ENCODE measurements around the gene ID3. TPM values are rescaled to one million over a fixed set of nuclear protein-coding genes. Genes with fewer than 3 reads are reported as not detected.

Gene ID3
- total and polyA plus RNA-seq, 9 of the 15 experiments (the other 6 are each of a cell fraction or from before 2014, with no cell fraction given): 6.8 to 59.8 (median 23.5) TPM

DNA sequence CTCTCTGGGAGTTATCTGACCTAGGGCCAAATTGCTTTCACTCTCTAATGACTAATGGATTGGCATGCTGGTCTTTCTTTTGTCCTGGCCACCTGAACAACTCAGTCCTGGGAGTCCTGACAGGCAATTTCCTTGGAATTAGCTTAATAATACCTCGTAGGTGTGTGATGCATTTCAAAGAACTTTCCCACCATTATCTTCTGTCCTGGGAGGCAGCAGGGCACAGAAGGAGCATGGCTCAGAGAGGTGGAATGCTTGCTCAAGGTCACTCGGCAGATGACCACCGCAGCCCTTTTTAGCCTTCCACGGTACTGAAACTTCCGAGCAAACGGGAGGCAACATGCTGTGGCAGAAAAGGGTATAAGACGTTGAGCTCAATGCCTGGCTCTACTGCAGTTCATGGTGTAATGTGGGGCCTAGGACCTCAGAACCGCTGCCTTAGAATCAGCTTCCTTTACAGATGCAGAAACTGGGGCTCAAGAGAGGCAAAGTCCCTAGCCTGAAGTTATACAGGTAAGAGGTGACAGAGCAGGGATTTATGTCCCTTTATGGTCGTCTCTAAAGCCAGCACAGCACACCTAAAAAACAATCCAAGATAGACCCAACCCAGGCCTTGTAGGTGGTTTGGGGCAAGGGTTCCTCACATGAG lies 3.2 kb downstream of the ID3 start (continued):
- TF ChIP-seq, protein P1, sequence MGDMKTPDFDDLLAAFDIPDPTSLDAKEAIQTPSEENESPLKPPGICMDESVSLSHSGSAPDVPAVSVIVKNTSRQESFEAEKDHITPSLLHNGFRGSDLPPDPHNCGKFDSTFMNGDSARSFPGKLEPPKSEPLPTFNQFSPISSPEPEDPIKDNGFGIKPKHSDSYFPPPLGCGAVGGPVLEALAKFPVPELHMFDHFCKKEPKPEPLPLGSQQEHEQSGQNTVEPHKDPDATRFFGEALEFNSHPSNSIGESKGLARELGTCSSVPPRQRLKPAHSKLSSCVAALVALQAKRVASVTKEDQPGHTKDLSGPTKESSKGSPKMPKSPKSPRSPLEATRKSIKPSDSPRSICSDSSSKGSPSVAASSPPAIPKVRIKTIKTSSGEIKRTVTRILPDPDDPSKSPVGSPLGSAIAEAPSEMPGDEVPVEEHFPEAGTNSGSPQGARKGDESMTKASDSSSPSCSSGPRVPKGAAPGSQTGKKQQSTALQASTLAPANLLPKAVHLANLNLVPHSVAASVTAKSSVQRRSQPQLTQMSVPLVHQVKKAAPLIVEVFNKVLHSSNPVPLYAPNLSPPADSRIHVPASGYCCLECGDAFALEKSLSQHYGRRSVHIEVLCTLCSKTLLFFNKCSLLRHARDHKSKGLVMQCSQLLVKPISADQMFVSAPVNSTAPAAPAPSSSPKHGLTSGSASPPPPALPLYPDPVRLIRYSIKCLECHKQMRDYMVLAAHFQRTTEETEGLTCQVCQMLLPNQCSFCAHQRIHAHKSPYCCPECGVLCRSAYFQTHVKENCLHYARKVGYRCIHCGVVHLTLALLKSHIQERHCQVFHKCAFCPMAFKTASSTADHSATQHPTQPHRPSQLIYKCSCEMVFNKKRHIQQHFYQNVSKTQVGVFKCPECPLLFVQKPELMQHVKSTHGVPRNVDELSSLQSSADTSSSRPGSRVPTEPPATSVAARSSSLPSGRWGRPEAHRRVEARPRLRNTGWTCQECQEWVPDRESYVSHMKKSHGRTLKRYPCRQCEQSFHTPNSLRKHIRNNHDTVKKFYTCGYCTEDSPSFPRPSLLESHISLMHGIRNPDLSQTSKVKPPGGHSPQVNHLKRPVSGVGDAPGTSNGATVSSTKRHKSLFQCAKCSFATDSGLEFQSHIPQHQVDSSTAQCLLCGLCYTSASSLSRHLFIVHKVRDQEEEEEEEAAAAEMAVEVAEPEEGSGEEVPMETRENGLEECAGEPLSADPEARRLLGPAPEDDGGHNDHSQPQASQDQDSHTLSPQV (IDR thresholded peaks at IDR 0.05): peak; percentile 46; the same call in 1 of the 2 replicates
- peak; percentile 16 for TF ChIP-seq DACH1 (IDR thresholded peaks at IDR 0.05; ENCODE audit: partially characterized antibody)
- TF ChIP-seq MED1 (CRISPR knock-in tag; IDR thresholded peaks at IDR 0.05; ENCODE audit: borderline replicate concordance): no peak
- 0 out of 2 replicates have a peak, but pooled peaks have one; percentile 34 for TF ChIP-seq NFRKB (IDR thresholded peaks at IDR 0.05; ENCODE audit: low read depth)
- TF ChIP-seq HDAC1 (IDR thresholded peaks at IDR 0.05): peak in 1 of 2 experiments; percentile 9; a peak in 1 of 4 replicates
- TF ChIP-seq, protein P2, sequence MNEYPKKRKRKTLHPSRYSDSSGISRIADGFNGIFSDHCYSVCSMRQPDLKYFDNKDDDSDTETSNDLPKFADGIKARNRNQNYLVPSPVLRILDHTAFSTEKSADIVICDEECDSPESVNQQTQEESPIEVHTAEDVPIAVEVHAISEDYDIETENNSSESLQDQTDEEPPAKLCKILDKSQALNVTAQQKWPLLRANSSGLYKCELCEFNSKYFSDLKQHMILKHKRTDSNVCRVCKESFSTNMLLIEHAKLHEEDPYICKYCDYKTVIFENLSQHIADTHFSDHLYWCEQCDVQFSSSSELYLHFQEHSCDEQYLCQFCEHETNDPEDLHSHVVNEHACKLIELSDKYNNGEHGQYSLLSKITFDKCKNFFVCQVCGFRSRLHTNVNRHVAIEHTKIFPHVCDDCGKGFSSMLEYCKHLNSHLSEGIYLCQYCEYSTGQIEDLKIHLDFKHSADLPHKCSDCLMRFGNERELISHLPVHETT (CRISPR knock-in tag; conservative IDR thresholded peaks at IDR 0.05 in 1 of 2, IDR thresholded peaks at IDR 0.05 in 1 of 2): 0 out of 4 replicates have a peak, but pooled peaks of 1 of the 2 experiments have one; percentile 40
- TF ChIP-seq TBL1XR1 (IDR thresholded peaks at IDR 0.05; ENCODE audit: low read length in 2 of 2): 0 out of 4 replicates have a peak, but pooled peaks of 1 of the 2 experiments have one; percentile 39
- 0 out of 2 replicates have a peak, but pooled peaks have one; percentile 4 for TF ChIP-seq DPF2 (IDR thresholded peaks at IDR 0.05)
- TF ChIP-seq SUPT5H (IDR thresholded peaks at IDR 0.05): no peak
- 0 out of 2 replicates have a peak, but pooled peaks have one; percentile 23 for TF ChIP-seq ZNF263 (CRISPR knock-in tag; IDR thresholded peaks at IDR 0.05; ENCODE audit: borderline replicate concordance)
- peak; percentile 13; the same call in 1 of the 2 replicates for TF ChIP-seq MAFK (IDR thresholded peaks at IDR 0.05; ENCODE audit: low read length)
- peak; percentile 43 for TF ChIP-seq MEIS2 (IDR thresholded peaks at IDR 0.05; ENCODE audit: partially characterized antibody)
- TF ChIP-seq ZC3H4 (CRISPR knock-in tag; IDR thresholded peaks at IDR 0.05; ENCODE audit: borderline replicate concordance): no peak
- TF ChIP-seq WHSC1 (IDR thresholded peaks at IDR 0.05; ENCODE audit: low read length): peak; percentile 56
- no peak for TF ChIP-seq RFX1 (IDR thresholded peaks at IDR 0.05)
- TF ChIP-seq, protein P3, sequence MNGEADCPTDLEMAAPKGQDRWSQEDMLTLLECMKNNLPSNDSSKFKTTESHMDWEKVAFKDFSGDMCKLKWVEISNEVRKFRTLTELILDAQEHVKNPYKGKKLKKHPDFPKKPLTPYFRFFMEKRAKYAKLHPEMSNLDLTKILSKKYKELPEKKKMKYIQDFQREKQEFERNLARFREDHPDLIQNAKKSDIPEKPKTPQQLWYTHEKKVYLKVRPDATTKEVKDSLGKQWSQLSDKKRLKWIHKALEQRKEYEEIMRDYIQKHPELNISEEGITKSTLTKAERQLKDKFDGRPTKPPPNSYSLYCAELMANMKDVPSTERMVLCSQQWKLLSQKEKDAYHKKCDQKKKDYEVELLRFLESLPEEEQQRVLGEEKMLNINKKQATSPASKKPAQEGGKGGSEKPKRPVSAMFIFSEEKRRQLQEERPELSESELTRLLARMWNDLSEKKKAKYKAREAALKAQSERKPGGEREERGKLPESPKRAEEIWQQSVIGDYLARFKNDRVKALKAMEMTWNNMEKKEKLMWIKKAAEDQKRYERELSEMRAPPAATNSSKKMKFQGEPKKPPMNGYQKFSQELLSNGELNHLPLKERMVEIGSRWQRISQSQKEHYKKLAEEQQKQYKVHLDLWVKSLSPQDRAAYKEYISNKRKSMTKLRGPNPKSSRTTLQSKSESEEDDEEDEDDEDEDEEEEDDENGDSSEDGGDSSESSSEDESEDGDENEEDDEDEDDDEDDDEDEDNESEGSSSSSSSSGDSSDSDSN (IDR thresholded peaks at IDR 0.05; ENCODE audit: borderline replicate concordance in 1 of 2, low read depth in 2 of 2, low read length in 2 of 2): 0 out of 4 replicates have a peak, but pooled peaks of 1 of the 2 experiments have one; percentile 23
